ENCODE measurements around the gene F5.

DNA sequence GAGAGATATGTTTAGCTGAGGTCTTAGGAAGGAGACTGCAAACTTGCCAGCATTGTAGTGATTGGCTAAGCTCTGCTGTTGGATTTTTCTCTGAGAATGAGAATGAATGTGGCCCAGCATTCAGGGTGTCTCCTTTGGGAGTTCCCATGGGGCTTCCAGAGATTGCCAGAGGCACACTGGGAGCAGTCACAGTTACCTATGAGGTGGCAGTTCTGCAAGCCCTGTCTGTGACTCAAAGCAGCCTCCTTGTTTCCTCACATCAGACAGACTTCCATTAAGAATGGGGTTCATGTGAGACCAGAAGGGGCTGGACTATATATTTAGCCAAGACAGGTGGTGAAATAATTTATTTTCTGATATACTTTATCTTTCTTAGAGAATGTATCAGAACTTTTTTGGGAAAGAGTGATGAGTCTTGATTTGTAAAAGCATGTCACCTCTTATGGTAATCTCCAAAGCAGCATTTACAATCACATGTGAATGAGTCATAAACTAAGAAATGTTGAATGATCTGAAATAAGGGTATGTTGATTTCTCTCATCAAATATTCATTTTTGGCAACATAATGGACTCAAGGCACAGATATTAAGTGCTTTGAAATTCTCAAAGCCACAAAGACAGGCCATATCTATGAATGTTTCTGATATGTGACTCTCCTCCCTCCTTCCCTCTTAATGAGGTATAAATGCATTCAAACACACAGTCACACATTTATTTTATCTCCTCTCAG is 91.1 kb downstream of the F5 start:
- no peak for TF ChIP-seq POLR2A (IDR thresholded peaks at IDR 0.05)
- TF ChIP-seq, protein P1, sequence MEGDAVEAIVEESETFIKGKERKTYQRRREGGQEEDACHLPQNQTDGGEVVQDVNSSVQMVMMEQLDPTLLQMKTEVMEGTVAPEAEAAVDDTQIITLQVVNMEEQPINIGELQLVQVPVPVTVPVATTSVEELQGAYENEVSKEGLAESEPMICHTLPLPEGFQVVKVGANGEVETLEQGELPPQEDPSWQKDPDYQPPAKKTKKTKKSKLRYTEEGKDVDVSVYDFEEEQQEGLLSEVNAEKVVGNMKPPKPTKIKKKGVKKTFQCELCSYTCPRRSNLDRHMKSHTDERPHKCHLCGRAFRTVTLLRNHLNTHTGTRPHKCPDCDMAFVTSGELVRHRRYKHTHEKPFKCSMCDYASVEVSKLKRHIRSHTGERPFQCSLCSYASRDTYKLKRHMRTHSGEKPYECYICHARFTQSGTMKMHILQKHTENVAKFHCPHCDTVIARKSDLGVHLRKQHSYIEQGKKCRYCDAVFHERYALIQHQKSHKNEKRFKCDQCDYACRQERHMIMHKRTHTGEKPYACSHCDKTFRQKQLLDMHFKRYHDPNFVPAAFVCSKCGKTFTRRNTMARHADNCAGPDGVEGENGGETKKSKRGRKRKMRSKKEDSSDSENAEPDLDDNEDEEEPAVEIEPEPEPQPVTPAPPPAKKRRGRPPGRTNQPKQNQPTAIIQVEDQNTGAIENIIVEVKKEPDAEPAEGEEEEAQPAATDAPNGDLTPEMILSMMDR (IDR thresholded peaks at IDR 0.05) = no peak
